A549 (cell line): Measurements from ENCODE around the gene NFATC2. TPM values are rescaled to one million over a fixed set of nuclear protein-coding genes. Genes with fewer than 3 reads are reported as not detected.

ENCODE experiments used
- ATAC-seq, 2 experiments: fragments of 200-7000 bp in 1 of 2; fragments of >200 bp in 1 of 2; cut with Nextera tagmentation in 1 of 2; cut with Tn5 transposase in 1 of 2; 3 replicates each; pipeline versions ENCODE4 v1.8.0 to v1.9.1; 2018 to 2020; ENCODE audit warnings: mild to moderate bottlenecking in 1 of 2, moderate library complexity in 1 of 2
- CTCF ChIA-PET: fragments of 300-600 bp; sonication (Branson Sonifier 250); formaldehyde crosslinking; extraction: SDS; loops from one replicate; lab custom pipeline; 2021; ENCODE audit warnings: antibody characterized with exemption, inconsistent platforms; lab: Yijun Ruan, JAX
- POLR2A ChIA-PET: fragments of 350-600 bp; formaldehyde crosslinking; extraction: SDS; loops from one replicate; lab custom pipeline; 2021; ENCODE audit warnings: antibody characterized with exemption, inconsistent platforms; lab: Yijun Ruan, JAX
- DNase-seq, 2 experiments: peaks; one replicate each; pipeline versions ENCODE4 v3.0.0 to v3.0.0-alpha.2; 2011 to 2016; ENCODE audit warnings: low read depth in 1 of 2, low spot score in 1 of 2
- FAIRE-seq: peaks from 2 replicates; lab custom pipeline; 2011; peaks lifted over from hg19 to GRCh38; lab: Jason Lieb, UNC
- H3K27ac ChIP-seq, 2 experiments: fragments of >200 bp; sonication (Bioruptor Twin); formaldehyde crosslinking; 3 replicates each; pipeline ENCODE4 v1.5.1; 2016 to 2017
- H3K4me1 ChIP-seq: fragments of >200 bp; sonication (Bioruptor Twin); formaldehyde crosslinking; 3 replicates; pipeline ENCODE4 v1.6.1; 2016
- H3K4me2 ChIP-seq: fragments of >200 bp; sonication (Bioruptor Twin); formaldehyde crosslinking; 3 replicates; pipeline ENCODE4 v1.6.1; 2016
- H3K4me3 ChIP-seq: fragments of >200 bp; sonication (Bioruptor Twin); formaldehyde crosslinking; 3 replicates; pipeline ENCODE4 v1.5.1; 2016
- H3K9me3 ChIP-seq: fragments of >200 bp; sonication (Bioruptor Twin); formaldehyde crosslinking; 3 replicates; pipeline ENCODE4 v1.6.1; 2016
- BCL3 ChIP-seq: fragments of >200 bp; sonication (Bioruptor Twin); formaldehyde crosslinking; IDR thresholded peaks from 3 replicates; pipeline ENCODE4 v1.6.1; 2016
- CHD2 ChIP-seq: fragments of 150-350 bp; IDR thresholded peaks from 2 replicates; pipeline ENCODE4 v1.6.1; 2014; ENCODE audit warnings: low read length; ENCODE audit not compliant: partially characterized antibody
- CTCF ChIP-seq: fragments of >200 bp; sonication (Bioruptor Twin); formaldehyde crosslinking; IDR thresholded peaks from 3 replicates; pipeline ENCODE4 v1.5.1; 2016
- E2F6 ChIP-seq: IDR thresholded peaks from 2 replicates; pipeline ENCODE4 v1.6.1; 2012; ENCODE audit warnings: low read depth, borderline replicate concordance
- EHF ChIP-seq: fragments of 250-450 bp; sonication (Bioruptor Pico); IDR thresholded peaks from 2 replicates; pipeline ENCODE4 v1.5.0; 2020; ENCODE audit warnings: mild to moderate bottlenecking
- EP300 ChIP-seq, 2 experiments: fragments of >200 bp; sonication (Bioruptor Twin); formaldehyde crosslinking; IDR thresholded peaks; 2 replicates in 1 of 2; 3 replicates in 1 of 2; pipeline ENCODE4 v1.6.1; 2016 to 2017
- FOSB ChIP-seq: fragments of 250-450 bp; sonication (Bioruptor Pico); IDR thresholded peaks from 2 replicates; pipeline ENCODE4 v1.5.0; 2020; ENCODE audit warnings: mild to moderate bottlenecking, moderate library complexity
- GATA3 ChIP-seq: IDR thresholded peaks from 2 replicates; pipeline ENCODE4 v1.6.1; 2012; ENCODE audit warnings: borderline replicate concordance
- HEYL ChIP-seq: fragments of 250-450 bp; sonication (Bioruptor Pico); IDR thresholded peaks from 2 replicates; pipeline ENCODE4 v1.8.0; 2021; ENCODE audit warnings: mild to moderate bottlenecking, moderate library complexity
- HMGXB4 ChIP-seq: fragments of 250-450 bp; sonication (Bioruptor Pico); IDR thresholded peaks from 2 replicates; pipeline ENCODE4 v1.5.0; 2021; ENCODE audit warnings: mild to moderate bottlenecking, moderate library complexity, borderline replicate concordance
- JUNB ChIP-seq: fragments of >200 bp; sonication (Bioruptor Twin); formaldehyde crosslinking; IDR thresholded peaks from 2 replicates; pipeline ENCODE4 v1.6.1; 2016
- KDM1A ChIP-seq: fragments of 200-600 bp; sonication (generic); IDR thresholded peaks from 2 replicates; pipeline ENCODE4 v1.6.1; 2016; ENCODE audit warnings: low read depth, mild to moderate bottlenecking
- KDM5A ChIP-seq: fragments of 200-600 bp; sonication (generic); IDR thresholded peaks from 2 replicates; pipeline ENCODE4 v1.6.1; 2016; ENCODE audit warnings: antibody characterized with exemption, mild to moderate bottlenecking
- MYC ChIP-seq: IDR thresholded peaks from 2 replicates; pipeline ENCODE4 v1.6.1; 2012; ENCODE audit warnings: mild to moderate bottlenecking, inconsistent platforms, low read length, improper control_type of control experiment, borderline replicate concordance
- NFE2L2 ChIP-seq: fragments of 150-350 bp; conservative IDR thresholded peaks from 2 replicates; pipeline ENCODE4 v1.6.1; 2014; ENCODE audit warnings: low read length
- NPAS2 ChIP-seq: fragments of 250-450 bp; sonication (Bioruptor Pico); IDR thresholded peaks from 2 replicates; pipeline ENCODE4 v1.8.0; 2022; ENCODE audit warnings: mild to moderate bottlenecking, moderate library complexity, borderline replicate concordance
- RAD21 ChIP-seq, 2 experiments: fragments of >200 bp in 1 of 2; sonication (Bioruptor Twin) in 1 of 2; formaldehyde crosslinking in 1 of 2; IDR thresholded peaks in 1 of 2; conservative IDR thresholded peaks in 1 of 2; 2 replicates in 1 of 2; 3 replicates in 1 of 2; pipeline ENCODE4 v1.6.1; 2012 to 2018; ENCODE audit warnings: inconsistent platforms in 1 of 2
- RNF2 ChIP-seq: fragments of 200-600 bp; sonication (generic); IDR thresholded peaks from 2 replicates; pipeline ENCODE4 v1.6.1; 2016; ENCODE audit warnings: low read depth, mild to moderate bottlenecking, antibody characterized with exemption, moderate library complexity, borderline replicate concordance
- TFCP2L1 ChIP-seq: fragments of 250-450 bp; sonication (Bioruptor Pico); IDR thresholded peaks from 2 replicates; pipeline ENCODE4 v1.5.0; 2021; ENCODE audit warnings: mild to moderate bottlenecking
- ZC3H11A ChIP-seq: fragments of 450-650 bp; IDR thresholded peaks from 2 replicates; pipeline ENCODE4 v1.6.1; 2014; ENCODE audit warnings: antibody characterized with exemption, mild to moderate bottlenecking
- ZSCAN20 ChIP-seq: fragments of 250-450 bp; sonication (Bioruptor Pico); IDR thresholded peaks from 2 replicates; pipeline ENCODE4 v1.8.0; 2022; ENCODE audit warnings: mild to moderate bottlenecking, moderate library complexity
- WGBS: methylation state at CpG from one replicate; pipeline ENCODE4 v1.1.6; 2017; ENCODE audit errors: missing lambda C conversion rate; 5-methylcytosine and 5-hydroxymethylcytosine counted together
- polyA plus RNA-seq, 4 experiments: library from polyadenylated mRNA; depleted of rRNA in 3 of 4; stranded (reverse); fragments of >200 nt; fragmentation: RNase III in 1 of 4; extraction: RNeasy Plus Mini Kit Qiagen cat#74134 plus additional on column Dnase treatment in 1 of 4; gene quantifications; 2 replicates in 3 of 4; 3 replicates in 1 of 4; pipeline ENCODE4 v1.2.3, GENCODE V29; 2011 to 2017

NFATC2 gene
- polyA plus RNA-seq, 2 of the 4 experiments (the other 2 are of a cell fraction) = 0.75 to 1.6 TPM

- no peak for TF ChIP-seq CHD2
- no peak for TF ChIP-seq HMGXB4 (CRISPR knock-in tag)
- TF ChIP-seq NFE2L2 = no peak
Observed at GRCh38 chr20:51440589-51440988, 101.9 kb downstream of the NFATC2 start (continued).

GRCh38 chr20:51439160-51439689, 103.3 kb downstream of the NFATC2 start:
- H3K4me1 ChIP-seq = peaks cover 23% of the 10 kb centered on the region
- 89% methylated on average over 9 of the region's 9 CpGs for whole genome bisulfite sequencing
- TF ChIP-seq ZSCAN20 (CRISPR knock-in tag) = no peak
- no peak for TF ChIP-seq NPAS2 (CRISPR knock-in tag)
- no peak for TF ChIP-seq MYC
- TF ChIP-seq RNF2 = no peak
- no peak for TF ChIP-seq EP300 (IDR thresholded peaks at IDR 0.05)
- no peak for TF ChIP-seq EHF
- TF ChIP-seq, all 56 proteins: peak for 0
- no peak for FAIRE-seq
- DNase-seq = no peak
- no peak for ATAC-seq
- H3K9me3 ChIP-seq = no peaks in the 10 kb centered on the region
- 0 out of 6 replicates have a peak overlapping the region, but pooled peaks of 1 of the 2 experiments have one; percentile 24 for H3K27ac ChIP-seq
- no peak overlapping the region for H3K4me3 ChIP-seq
- no peak overlapping the region for H3K4me2 ChIP-seq
- ChIA-PET CTCF (interaction anchor here (1.2 kb wide), 1 partner anchor 10 kb away, joined by 3 read pairs; no protein-coding TSS in a partner anchor), POLR2A (no interaction called here)

GRCh38 chr20:51438136-51438535, 104.4 kb downstream of the NFATC2 start:
- ChIA-PET POLR2A (interaction anchor here (0.6 kb wide), 1 partner anchor 13 kb away, joined by 3 read pairs; no protein-coding TSS in a partner anchor), CTCF (interaction anchor here (0.6 to 4.5 kb wide), 2 partner anchors 157 to 646 kb away, joined by 3 to 19 read pairs; no protein-coding TSS in a partner anchor)
- TF ChIP-seq E2F6 (no peak), KDM1A (no peak), ZC3H11A (no peak), MYC (no peak), NFE2L2 (no peak)
- no peak for ATAC-seq
- Histone ChIP-seq H3K4me2 (no peak overlapping the region), H3K9me3 (no peaks in the 10 kb centered on the region), H3K27ac (peak overlapping the region in 1 of 2 experiments; percentile 58; a peak in 3 of 6 replicates), H3K4me3 (no peak overlapping the region), H3K4me1 (peaks cover 23% of the 10 kb centered on the region)
- no peak for FAIRE-seq
- no peak for DNase-seq
- 100% methylated on average over 2 of the region's 2 CpGs for WGBS

GRCh38 chr20:51437182-51437924, 105.2 kb downstream of the NFATC2 start:
- WGBS = 86% methylated on average over 7 of the region's 7 CpGs
- Histone ChIP-seq H3K9me3 (no peaks in the 10 kb centered on the region), H3K4me3 (no peak overlapping the region), H3K27ac (peak overlapping the region; percentile 38 to 58; a peak in 4 of 6 replicates), H3K4me2 (no peak overlapping the region), H3K4me1 (peaks cover 23% of the 10 kb centered on the region)
- POLR2A ChIA-PET = no interaction called here
- CTCF ChIA-PET = interaction anchor here (0.8 to 4.5 kb wide), 3 partner anchors 9 to 158 kb away, joined by 3 to 19 read pairs (median 6); no protein-coding TSS in a partner anchor
- DNase-seq = no peak
- ATAC-seq = no peak
- no peak for FAIRE-seq
- TF ChIP-seq FOSB (CRISPR knock-in tag) (no peak), CTCF (no peak), BCL3 (no peak), GATA3 (no peak), JUNB (no peak), KDM1A (no peak), HEYL (no peak), RAD21 (conservative IDR thresholded peaks at IDR 0.05 in 1 of 2, IDR thresholded peaks at IDR 0.05 in 1 of 2) (no peak), HMGXB4 (CRISPR knock-in tag) (no peak), KDM5A (no peak), TFCP2L1 (CRISPR knock-in tag) (no peak)
